ENCODE results near the gene SPIN2B.
"Not testable (repeated sequence)": the region's sequence is repeated elsewhere in the genome, so short reads cannot be mapped to it uniquely, and the experiment has no call there.

SPIN2B gene

DNA sequence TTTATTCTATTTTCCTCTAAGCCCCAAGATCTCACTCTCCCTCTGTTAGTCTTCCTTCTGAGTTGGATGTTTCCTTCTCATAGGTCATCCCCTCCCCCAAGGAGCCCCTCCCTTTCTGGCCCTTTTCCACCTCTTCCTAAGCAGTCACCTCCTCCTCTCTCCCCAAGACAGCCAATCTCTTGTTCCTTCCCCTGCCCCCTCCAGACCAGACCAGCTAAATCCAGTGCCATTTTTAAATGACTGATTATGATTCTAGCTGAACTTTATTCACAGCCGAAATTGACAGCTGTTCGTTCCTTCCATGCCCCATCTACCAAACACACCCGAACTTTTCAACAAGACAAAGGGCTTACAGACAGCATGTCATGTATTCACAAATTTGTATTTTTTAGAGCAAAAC lies 13.9 kb upstream of the SPIN2B start:
- DNase-seq = no peak
- no peak overlapping the region for H3K4me2 ChIP-seq (ENCODE audit: low read depth, low read length)
- no peaks in the 10 kb centered on the region for H3K9me3 ChIP-seq (replicated peaks; ENCODE audit: insufficient read depth, low read length)
- H3K79me2 ChIP-seq (ENCODE audit: low read length) = no peaks in the 10 kb centered on the region
- TF ChIP-seq EZH2phosphoT487 (IDR thresholded peaks at IDR 0.05; ENCODE audit: low read length) (no peak), EZH2 (optimal IDR thresholded peaks at IDR 0.05; ENCODE audit: low read depth, low read length) (no peak)
- TF ChIP-seq, protein P1, sequence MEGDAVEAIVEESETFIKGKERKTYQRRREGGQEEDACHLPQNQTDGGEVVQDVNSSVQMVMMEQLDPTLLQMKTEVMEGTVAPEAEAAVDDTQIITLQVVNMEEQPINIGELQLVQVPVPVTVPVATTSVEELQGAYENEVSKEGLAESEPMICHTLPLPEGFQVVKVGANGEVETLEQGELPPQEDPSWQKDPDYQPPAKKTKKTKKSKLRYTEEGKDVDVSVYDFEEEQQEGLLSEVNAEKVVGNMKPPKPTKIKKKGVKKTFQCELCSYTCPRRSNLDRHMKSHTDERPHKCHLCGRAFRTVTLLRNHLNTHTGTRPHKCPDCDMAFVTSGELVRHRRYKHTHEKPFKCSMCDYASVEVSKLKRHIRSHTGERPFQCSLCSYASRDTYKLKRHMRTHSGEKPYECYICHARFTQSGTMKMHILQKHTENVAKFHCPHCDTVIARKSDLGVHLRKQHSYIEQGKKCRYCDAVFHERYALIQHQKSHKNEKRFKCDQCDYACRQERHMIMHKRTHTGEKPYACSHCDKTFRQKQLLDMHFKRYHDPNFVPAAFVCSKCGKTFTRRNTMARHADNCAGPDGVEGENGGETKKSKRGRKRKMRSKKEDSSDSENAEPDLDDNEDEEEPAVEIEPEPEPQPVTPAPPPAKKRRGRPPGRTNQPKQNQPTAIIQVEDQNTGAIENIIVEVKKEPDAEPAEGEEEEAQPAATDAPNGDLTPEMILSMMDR (IDR thresholded peaks at IDR 0.05; ENCODE audit: low read length) = no peak
- no peaks in the 10 kb centered on the region for H3F3A ChIP-seq (ENCODE audit: insufficient read depth, low read length)
- H3K4me1 ChIP-seq (ENCODE audit: low read length) = no peaks in the 10 kb centered on the region
- no peaks in the 10 kb centered on the region for H3K36me3 ChIP-seq (replicated peaks; ENCODE audit: insufficient read depth, low read length)
- no peak overlapping the region for H3K27ac ChIP-seq (ENCODE audit: low read length)
- H3K9ac ChIP-seq (ENCODE audit: low read length) = no peak overlapping the region
- no peak overlapping the region for H3K4me3 ChIP-seq (ENCODE audit: low read length)
- no peak overlapping the region for H2AFZ ChIP-seq (ENCODE audit: low read length)
- no peaks in the 10 kb centered on the region for H3K27me3 ChIP-seq (replicated peaks; ENCODE audit: insufficient read depth, low read length)
- no peaks in the 10 kb centered on the region for H3K9me2 ChIP-seq (replicated peaks; ENCODE audit: insufficient read depth, low read length)
- no peaks in the 10 kb centered on the region for H4K20me1 ChIP-seq (ENCODE audit: insufficient read depth, low read length)

DNA sequence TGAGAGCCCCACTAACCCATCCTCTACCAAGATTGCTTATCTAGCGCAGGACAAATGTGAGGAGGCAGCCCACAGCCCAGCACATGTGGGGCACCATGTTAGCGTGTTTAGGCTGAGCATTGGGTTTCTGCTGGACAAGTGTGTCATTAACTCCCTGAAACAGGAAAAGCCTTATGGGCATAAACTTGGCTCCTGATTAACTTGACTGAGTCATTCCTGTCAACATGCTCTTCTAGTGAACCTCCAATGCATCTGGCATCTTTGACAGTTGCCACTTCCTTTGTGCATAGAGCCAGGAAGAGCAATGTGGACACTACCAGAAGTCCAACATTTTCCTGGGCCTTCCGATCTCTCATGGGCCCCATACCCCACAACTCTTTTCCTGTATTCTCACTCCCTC lies 13.4 kb upstream of the SPIN2B start:
- Histone ChIP-seq H3K4me2 (ENCODE audit: low read depth, low read length) (no peak overlapping the region), H3K9me3 (replicated peaks; ENCODE audit: insufficient read depth, low read length) (no peaks in the 10 kb centered on the region), H3F3A (ENCODE audit: insufficient read depth, low read length) (no peaks in the 10 kb centered on the region), H3K27me3 (replicated peaks; ENCODE audit: insufficient read depth, low read length) (no peaks in the 10 kb centered on the region), H3K79me2 (ENCODE audit: low read length) (no peaks in the 10 kb centered on the region), H4K20me1 (ENCODE audit: insufficient read depth, low read length) (no peaks in the 10 kb centered on the region), H3K9me2 (replicated peaks; ENCODE audit: insufficient read depth, low read length) (no peaks in the 10 kb centered on the region), H2AFZ (ENCODE audit: low read length) (no peak overlapping the region), H3K4me1 (ENCODE audit: low read length) (no peaks in the 10 kb centered on the region), H3K36me3 (replicated peaks; ENCODE audit: insufficient read depth, low read length) (no peaks in the 10 kb centered on the region), H3K27ac (ENCODE audit: low read length) (no peak overlapping the region), H3K4me3 (ENCODE audit: low read length) (no peak overlapping the region), H3K9ac (ENCODE audit: low read length) (no peak overlapping the region)
- TF ChIP-seq, protein P1 (IDR thresholded peaks at IDR 0.05; ENCODE audit: low read length) = no peak
- TF ChIP-seq EZH2phosphoT487 (IDR thresholded peaks at IDR 0.05; ENCODE audit: low read length) = no peak
- TF ChIP-seq EZH2 (optimal IDR thresholded peaks at IDR 0.05; ENCODE audit: low read depth, low read length) = no peak
- DNase-seq = no peak

DNA sequence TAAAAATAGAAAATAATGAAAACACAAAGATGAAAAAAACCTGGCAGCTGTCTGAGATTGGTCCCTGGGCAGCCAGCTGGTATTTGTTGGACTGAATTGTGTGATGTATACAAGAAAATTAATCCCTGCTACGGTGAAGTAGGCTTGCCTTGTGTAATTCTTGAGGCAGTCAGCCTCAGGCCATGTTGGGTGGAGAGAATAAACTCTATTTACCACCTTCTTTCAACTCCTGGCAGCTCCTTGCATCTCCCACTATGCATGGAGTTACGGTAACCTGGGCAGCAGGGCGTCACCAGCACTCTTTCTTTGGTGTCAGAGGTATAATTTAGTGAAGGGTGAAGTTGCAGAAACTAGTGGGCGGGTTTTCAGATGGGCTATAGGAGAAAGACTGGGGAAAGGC lies 12.4 kb upstream of the SPIN2B start:
- H3K27ac ChIP-seq (ENCODE audit: low read length) = no peak overlapping the region
- no peak overlapping the region for H2AFZ ChIP-seq (ENCODE audit: low read length)
- no peak for DNase-seq
- H3K9ac ChIP-seq (ENCODE audit: low read length) = no peak overlapping the region
- H3K9me2 ChIP-seq (replicated peaks; ENCODE audit: insufficient read depth, low read length) = no peaks in the 10 kb centered on the region
- H3K27me3 ChIP-seq (replicated peaks; ENCODE audit: insufficient read depth, low read length) = no peaks in the 10 kb centered on the region
- no peaks in the 10 kb centered on the region for H3K79me2 ChIP-seq (ENCODE audit: low read length)
- TF ChIP-seq EZH2 (optimal IDR thresholded peaks at IDR 0.05; ENCODE audit: low read depth, low read length) (no peak), EZH2phosphoT487 (IDR thresholded peaks at IDR 0.05; ENCODE audit: low read length) (no peak)
- TF ChIP-seq, protein P1 (IDR thresholded peaks at IDR 0.05; ENCODE audit: low read length) = no peak
- H3K9me3 ChIP-seq (replicated peaks; ENCODE audit: insufficient read depth, low read length) = no peaks in the 10 kb centered on the region
- no peak overlapping the region for H3K4me3 ChIP-seq (ENCODE audit: low read length)
- no peak overlapping the region for H3K4me2 ChIP-seq (ENCODE audit: low read depth, low read length)
- no peaks in the 10 kb centered on the region for H3K4me1 ChIP-seq (ENCODE audit: low read length)
- H3F3A ChIP-seq (ENCODE audit: insufficient read depth, low read length) = no peaks in the 10 kb centered on the region
- H3K36me3 ChIP-seq (replicated peaks; ENCODE audit: insufficient read depth, low read length) = no peaks in the 10 kb centered on the region
- H4K20me1 ChIP-seq (ENCODE audit: insufficient read depth, low read length) = no peaks in the 10 kb centered on the region

DNA sequence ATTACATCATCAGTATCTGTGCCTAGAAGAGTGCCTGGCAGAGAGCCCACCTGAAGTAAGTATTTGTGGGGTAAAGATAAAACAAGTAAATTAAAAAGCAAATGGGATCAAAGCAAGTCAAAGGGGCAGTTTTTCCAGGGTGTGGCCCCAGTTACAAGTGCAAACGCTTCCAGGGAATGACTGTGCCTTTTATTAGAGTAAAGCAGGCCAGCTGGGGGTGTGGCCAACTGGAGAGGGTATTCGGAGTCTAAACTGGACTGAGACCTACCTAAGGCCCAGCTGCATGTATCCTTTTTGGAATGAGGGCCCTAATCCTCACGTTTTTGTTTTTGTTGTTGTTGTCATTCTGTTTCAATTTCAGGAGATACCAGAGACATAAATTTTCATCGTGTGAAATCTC lies 11.9 kb upstream of the SPIN2B start:
- not testable (repeated sequence) for H3K4me2 ChIP-seq (ENCODE audit: low read depth, low read length); H3K27me3 ChIP-seq (replicated peaks; ENCODE audit: insufficient read depth, low read length); H3K4me3 ChIP-seq (ENCODE audit: low read length); H2AFZ ChIP-seq (ENCODE audit: low read length); H3F3A ChIP-seq (ENCODE audit: insufficient read depth, low read length); H3K9ac ChIP-seq (ENCODE audit: low read length); H3K27ac ChIP-seq (ENCODE audit: low read length); H3K9me3 ChIP-seq (replicated peaks; ENCODE audit: insufficient read depth, low read length); DNase-seq; H3K4me1 ChIP-seq (ENCODE audit: low read length); H3K9me2 ChIP-seq (replicated peaks; ENCODE audit: insufficient read depth, low read length); H4K20me1 ChIP-seq (ENCODE audit: insufficient read depth, low read length); H3K36me3 ChIP-seq (replicated peaks; ENCODE audit: insufficient read depth, low read length); H3K79me2 ChIP-seq (ENCODE audit: low read length)

Measured in MM.1S (cell line).